ENCODE measurements around the gene ARHGEF1.

ARHGEF1 gene

DNA sequence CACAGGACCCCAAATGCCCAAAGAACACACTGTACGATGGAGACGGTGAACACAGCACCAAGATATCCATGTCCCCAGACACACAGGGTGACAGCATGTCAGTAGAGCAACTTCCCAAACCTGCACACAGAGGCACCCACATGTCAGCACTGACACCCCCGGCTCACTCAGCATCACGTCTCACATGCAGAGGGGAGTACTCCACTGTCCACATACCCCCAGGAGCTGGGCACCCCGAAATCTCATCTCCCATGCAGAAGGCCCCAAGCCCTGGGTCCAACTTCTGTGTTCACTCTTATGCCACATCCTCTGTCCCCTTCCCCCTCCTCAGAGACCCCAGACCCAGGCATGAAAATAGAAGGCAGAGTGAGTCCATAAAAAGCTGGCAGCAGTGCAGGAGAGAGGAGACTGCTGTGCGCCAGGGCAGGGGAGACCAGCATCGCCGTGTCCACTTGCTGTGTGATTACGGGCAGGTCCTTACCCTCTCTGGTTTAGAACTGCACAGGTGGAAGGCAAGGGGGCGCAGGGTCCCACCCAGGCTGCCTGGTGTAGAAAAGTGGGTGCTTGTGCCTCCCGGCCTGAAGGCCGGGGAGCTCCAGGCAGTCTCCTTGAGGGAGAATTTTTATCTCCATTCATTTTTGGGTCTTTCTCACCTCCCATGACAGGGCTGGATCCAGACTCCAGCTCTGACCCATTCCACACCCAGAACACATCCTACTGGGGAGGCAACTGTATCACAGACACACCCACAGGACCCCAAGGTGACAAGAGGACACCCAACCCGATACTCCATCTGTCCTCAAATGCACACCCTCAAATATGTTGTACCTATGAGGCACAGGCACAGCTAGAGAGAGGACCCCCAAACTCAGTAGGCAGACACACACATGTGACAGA, 28.3 kb downstream of the ARHGEF1 start:
- TF ChIP-seq TAF1 (IDR thresholded peaks at IDR 0.05; ENCODE audit: borderline replicate concordance, insufficient read depth, low read length) (no peak), FOXP2 (optimal IDR thresholded peaks at IDR 0.05; ENCODE audit: borderline replicate concordance, extremely low read depth, extremely low read length, insufficient read depth) (no peak)

- no peak for TF ChIP-seq SIN3A (IDR thresholded peaks at IDR 0.05; ENCODE audit: borderline replicate concordance, insufficient read depth, low read length)
- TF ChIP-seq TAF1 (IDR thresholded peaks at IDR 0.05; ENCODE audit: borderline replicate concordance, insufficient read depth, low read length), result no peak
- TF ChIP-seq POLR2AphosphoS5 (IDR thresholded peaks at IDR 0.05; ENCODE audit: low read depth, low read length), result no peak
- TF ChIP-seq FOXP2 (optimal IDR thresholded peaks at IDR 0.05; ENCODE audit: borderline replicate concordance, extremely low read depth, extremely low read length, insufficient read depth), result no peak
- no peak for TF ChIP-seq REST (IDR thresholded peaks at IDR 0.05; ENCODE audit: insufficient read depth in 1 of 2, low read depth in 2 of 2, low read length in 2 of 2)
These were observed 29.1 kb downstream of the ARHGEF1 start for GRCh38 chr19:41911889-41912731.

- no peak for TF ChIP-seq FOXP2 (optimal IDR thresholded peaks at IDR 0.05; ENCODE audit: borderline replicate concordance, extremely low read depth, extremely low read length, insufficient read depth)
- no peak for TF ChIP-seq TAF1 (IDR thresholded peaks at IDR 0.05; ENCODE audit: borderline replicate concordance, insufficient read depth, low read length)
- TF ChIP-seq SIN3A (IDR thresholded peaks at IDR 0.05; ENCODE audit: borderline replicate concordance, insufficient read depth, low read length), result no peak
- no peak for TF ChIP-seq POLR2AphosphoS5 (IDR thresholded peaks at IDR 0.05; ENCODE audit: low read depth, low read length)
- TF ChIP-seq REST (IDR thresholded peaks at IDR 0.05; ENCODE audit: insufficient read depth in 1 of 2, low read depth in 2 of 2, low read length in 2 of 2), result no peak
These were observed 30.0 kb downstream of the ARHGEF1 start for GRCh38 chr19:41912899-41913537.

- TF ChIP-seq FOXP2 (optimal IDR thresholded peaks at IDR 0.05; ENCODE audit: borderline replicate concordance, extremely low read depth, extremely low read length, insufficient read depth) (no peak), POLR2AphosphoS5 (IDR thresholded peaks at IDR 0.05; ENCODE audit: low read depth, low read length) (no peak)
These were observed 30.8 kb downstream of the ARHGEF1 start for GRCh38 chr19:41913538-41914423.

GRCh38 chr19:41915021-41915775, 32.2 kb downstream of the ARHGEF1 start:
- TF ChIP-seq SIN3A (IDR thresholded peaks at IDR 0.05; ENCODE audit: borderline replicate concordance, insufficient read depth, low read length) (no peak), REST (IDR thresholded peaks at IDR 0.05; ENCODE audit: insufficient read depth in 1 of 2, low read depth in 2 of 2, low read length in 2 of 2) (no peak), POLR2AphosphoS5 (IDR thresholded peaks at IDR 0.05; ENCODE audit: low read depth, low read length) (no peak), FOXP2 (optimal IDR thresholded peaks at IDR 0.05; ENCODE audit: borderline replicate concordance, extremely low read depth, extremely low read length, insufficient read depth) (no peak), TAF1 (IDR thresholded peaks at IDR 0.05; ENCODE audit: borderline replicate concordance, insufficient read depth, low read length) (no peak)

Data from PFSK-1 (cell line).